ENCODE data around the gene SMG6.

SMG6 gene

GRCh38 chr17:2191785-2192184 is 111.8 kb downstream of the SMG6 start:
- Mint-ChIP-seq H3K27ac (peak overlapping the region; percentile 56 to 74), H3K4me1 (ENCODE audit: low read depth in 2 of 2) (peaks cover 30 to 44% of the 10 kb centered on the region in 2 donors), H3K9me3 (no peaks in the 10 kb centered on the region), H3K4me3 (peak overlapping the region; percentile 50 to 68), H3K36me3 (ENCODE audit: insufficient read depth) (peaks cover 6% of the 10 kb centered on the region), H3K27me3 (no peaks in the 10 kb centered on the region)
- ATAC-seq (replicated peaks): no peak
- DNase-seq: no peak

GRCh38 chr17:2191227-2191626 is 112.4 kb downstream of the SMG6 start:
- Mint-ChIP-seq H3K36me3 (ENCODE audit: insufficient read depth) (peaks cover 11% of the 10 kb centered on the region), H3K9me3 (no peaks in the 10 kb centered on the region), H3K4me3 (no peak overlapping the region), H3K4me1 (ENCODE audit: low read depth in 2 of 2) (peaks cover 30 to 46% of the 10 kb centered on the region in 2 donors), H3K27me3 (no peaks in the 10 kb centered on the region), H3K27ac (peak overlapping the region in 1 of 2 donors; percentile 65)
- no peak for DNase-seq
- ATAC-seq (replicated peaks): no peak

GRCh38 chr17:2190014-2190413 is 113.6 kb downstream of the SMG6 start:
- ATAC-seq (replicated peaks) (no peak), DNase-seq (no peak)
- peak overlapping the region in 1 of 2 donors; percentile 64 for H3K27ac Mint-ChIP-seq
- H3K4me1 Mint-ChIP-seq (ENCODE audit: low read depth in 2 of 2): peaks cover 32 to 55% of the 10 kb centered on the region in 2 donors
- H3K9me3 Mint-ChIP-seq: no peaks in the 10 kb centered on the region
- no peak overlapping the region for H3K4me3 Mint-ChIP-seq
- peaks cover 16% of the 10 kb centered on the region for H3K36me3 Mint-ChIP-seq (ENCODE audit: insufficient read depth)
- no peaks in the 10 kb centered on the region for H3K27me3 Mint-ChIP-seq

- H3K9me3 Mint-ChIP-seq: no peaks in the 10 kb centered on the region
- no peaks in the 10 kb centered on the region for H3K27me3 Mint-ChIP-seq
- peaks cover 19% of the 10 kb centered on the region for H3K36me3 Mint-ChIP-seq (ENCODE audit: insufficient read depth)
- no peak for ATAC-seq (replicated peaks)
- H3K4me1 Mint-ChIP-seq (ENCODE audit: low read depth in 2 of 2): peaks cover 30 to 52% of the 10 kb centered on the region in 2 donors
- no peak overlapping the region for H3K4me3 Mint-ChIP-seq
- peak overlapping the region in 1 of 2 donors; percentile 16 for H3K27ac Mint-ChIP-seq
- DNase-seq: no peak
Observed at GRCh38 chr17:2188971-2189630, 114.5 kb downstream of the SMG6 start.

GRCh38 chr17:2187758-2188157 is 115.8 kb downstream of the SMG6 start:
- Mint-ChIP-seq H3K4me1 (ENCODE audit: low read depth in 2 of 2) (peaks cover 18 to 54% of the 10 kb centered on the region in 2 donors), H3K4me3 (no peak overlapping the region), H3K9me3 (no peaks in the 10 kb centered on the region), H3K27me3 (no peaks in the 10 kb centered on the region), H3K27ac (peak overlapping the region in 1 of 2 donors; percentile 14), H3K36me3 (ENCODE audit: insufficient read depth) (peaks cover 23% of the 10 kb centered on the region)
- DNase-seq: no peak
- ATAC-seq (replicated peaks): no peak

GRCh38 chr17:2186937-2187336 is 116.6 kb downstream of the SMG6 start:
- H3K9me3 Mint-ChIP-seq: no peaks in the 10 kb centered on the region
- H3K4me3 Mint-ChIP-seq: no peak overlapping the region
- ATAC-seq (replicated peaks): no peak
- H3K4me1 Mint-ChIP-seq (ENCODE audit: low read depth in 2 of 2): peaks cover 10 to 49% of the 10 kb centered on the region in 2 donors
- H3K36me3 Mint-ChIP-seq (ENCODE audit: insufficient read depth): peaks cover 24% of the 10 kb centered on the region
- no peak for DNase-seq
- H3K27ac Mint-ChIP-seq: no peak overlapping the region
- no peaks in the 10 kb centered on the region for H3K27me3 Mint-ChIP-seq

- Mint-ChIP-seq H3K27me3 (no peaks in the 10 kb centered on the region), H3K4me1 (ENCODE audit: low read depth in 2 of 2) (peaks cover 9 to 42% of the 10 kb centered on the region in 2 donors), H3K27ac (peak overlapping the region; percentile 1 to 54), H3K36me3 (ENCODE audit: insufficient read depth) (peaks cover 30% of the 10 kb centered on the region), H3K9me3 (no peaks in the 10 kb centered on the region), H3K4me3 (peak overlapping the region in 1 of 2 donors; percentile 51)
- DNase-seq: peak in 1 of 3 experiments; percentile 5
- no peak for ATAC-seq (replicated peaks)
Observed at GRCh38 chr17:2184993-2185931, 118.3 kb downstream of the SMG6 start.

GRCh38 chr17:2183346-2183745 is 120.2 kb downstream of the SMG6 start:
- no peaks in the 10 kb centered on the region for H3K27me3 Mint-ChIP-seq
- no peaks in the 10 kb centered on the region for H3K9me3 Mint-ChIP-seq
- ATAC-seq (replicated peaks) (no peak), DNase-seq (no peak)
- peaks cover 33% of the 10 kb centered on the region for H3K36me3 Mint-ChIP-seq (ENCODE audit: insufficient read depth)
- H3K4me3 Mint-ChIP-seq: no peak overlapping the region
- H3K4me1 Mint-ChIP-seq (ENCODE audit: low read depth in 2 of 2): peaks cover 7 to 30% of the 10 kb centered on the region in 2 donors
- peak overlapping the region in 1 of 2 donors; percentile 76 for H3K27ac Mint-ChIP-seq

- H3K27ac Mint-ChIP-seq: peak overlapping the region in 1 of 2 donors; percentile 68
- H3K9me3 Mint-ChIP-seq: no peaks in the 10 kb centered on the region
- peaks cover 33% of the 10 kb centered on the region for H3K36me3 Mint-ChIP-seq (ENCODE audit: insufficient read depth)
- DNase-seq (no peak), ATAC-seq (replicated peaks) (no peak)
- no peak overlapping the region for H3K4me3 Mint-ChIP-seq
- H3K4me1 Mint-ChIP-seq (ENCODE audit: low read depth in 2 of 2): peaks cover 7 to 38% of the 10 kb centered on the region in 2 donors
- H3K27me3 Mint-ChIP-seq: no peaks in the 10 kb centered on the region
Observed at GRCh38 chr17:2181897-2182448, 121.6 kb downstream of the SMG6 start.

GRCh38 chr17:2181206-2181896 is 122.2 kb downstream of the SMG6 start:
- no peak for ATAC-seq (replicated peaks)
- peaks cover 7 to 38% of the 10 kb centered on the region in 2 donors for H3K4me1 Mint-ChIP-seq (ENCODE audit: low read depth in 2 of 2)
- peaks cover 27% of the 10 kb centered on the region for H3K36me3 Mint-ChIP-seq (ENCODE audit: insufficient read depth)
- no peak for DNase-seq
- H3K27ac Mint-ChIP-seq: peak overlapping the region in 1 of 2 donors; percentile 68
- no peaks in the 10 kb centered on the region for H3K9me3 Mint-ChIP-seq
- H3K4me3 Mint-ChIP-seq: no peak overlapping the region
- no peaks in the 10 kb centered on the region for H3K27me3 Mint-ChIP-seq

- Mint-ChIP-seq H3K36me3 (ENCODE audit: insufficient read depth) (peaks cover 22% of the 10 kb centered on the region), H3K27me3 (no peaks in the 10 kb centered on the region), H3K9me3 (no peaks in the 10 kb centered on the region), H3K4me3 (no peak overlapping the region), H3K4me1 (ENCODE audit: low read depth in 2 of 2) (peaks cover 7 to 33% of the 10 kb centered on the region in 2 donors), H3K27ac (peak overlapping the region; percentile 3 to 5)
- DNase-seq: no peak
- ATAC-seq (replicated peaks): no peak
Observed at GRCh38 chr17:2180768-2181167, 122.8 kb downstream of the SMG6 start.

- H3K36me3 Mint-ChIP-seq (ENCODE audit: insufficient read depth): peaks cover 17% of the 10 kb centered on the region
- DNase-seq: no peak
- H3K9me3 Mint-ChIP-seq: no peaks in the 10 kb centered on the region
- peaks cover 5 to 29% of the 10 kb centered on the region in 2 donors for H3K4me1 Mint-ChIP-seq (ENCODE audit: low read depth in 2 of 2)
- H3K27me3 Mint-ChIP-seq: no peaks in the 10 kb centered on the region
- H3K4me3 Mint-ChIP-seq: no peak overlapping the region
- ATAC-seq (replicated peaks): no peak
- peak overlapping the region; percentile 3 to 5 for H3K27ac Mint-ChIP-seq
Observed at GRCh38 chr17:2179615-2180295, 123.8 kb downstream of the SMG6 start.

Measured in effector memory CD8-positive, alpha-beta T cell (primary cell).